Activated CD4-positive, alpha-beta T cell treated with anti-CD3 and anti-CD28 coated beads, Interleukin-2, Interleukin-4, amounts not matched to agents 100 ng/mL and 50 ng/mL, durations not matched to agents 16 hours and 8 hours (primary cell): Measurements from ENCODE around the gene MEGF11.

ENCODE experiments used
- DNase-seq: peaks from one replicate; pipeline ENCODE4 v3.0.0-alpha.2; 2020; ENCODE audit warnings: low spot score

Gene MEGF11

DNA sequence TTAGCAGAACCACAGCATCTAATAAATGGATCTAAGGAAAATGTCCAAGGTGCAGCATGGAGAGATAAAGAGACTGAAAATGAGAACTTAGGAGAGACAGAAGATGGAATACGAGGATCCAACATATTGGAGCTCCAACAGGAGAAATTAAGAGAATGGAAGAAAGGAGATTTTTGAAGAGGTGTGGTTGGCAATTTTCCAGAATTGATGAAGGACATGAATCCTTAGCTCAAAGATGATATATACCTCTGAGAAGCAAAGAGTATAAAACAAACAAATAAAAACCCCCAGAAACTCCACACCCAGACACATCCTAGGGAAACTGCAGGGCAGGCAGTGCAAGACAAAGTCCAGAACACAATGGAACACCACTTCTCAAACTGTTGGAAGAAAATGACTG lies 141.2 kb downstream of the MEGF11 start:
- DNase-seq, result no peak

DNA sequence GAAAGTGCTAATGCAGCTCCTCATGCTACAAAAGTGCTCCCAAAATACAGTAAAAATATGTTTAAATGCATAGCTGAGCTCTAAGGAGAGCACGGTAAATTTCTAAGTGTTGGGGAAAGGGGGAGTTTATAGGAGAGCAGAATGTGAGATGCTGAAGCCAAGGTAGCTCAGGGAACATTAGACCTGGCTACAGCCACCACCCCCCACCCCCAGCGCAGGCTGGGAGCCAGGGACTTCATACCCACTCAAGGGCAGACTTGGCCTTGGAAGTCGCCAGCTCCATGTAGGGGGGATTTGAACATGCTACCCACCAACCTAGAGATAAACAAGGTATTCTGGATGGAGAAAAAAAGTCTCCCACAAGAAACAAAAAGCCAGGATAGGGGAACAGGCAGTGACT lies 142.2 kb downstream of the MEGF11 start:
- DNase-seq, result no peak

DNA sequence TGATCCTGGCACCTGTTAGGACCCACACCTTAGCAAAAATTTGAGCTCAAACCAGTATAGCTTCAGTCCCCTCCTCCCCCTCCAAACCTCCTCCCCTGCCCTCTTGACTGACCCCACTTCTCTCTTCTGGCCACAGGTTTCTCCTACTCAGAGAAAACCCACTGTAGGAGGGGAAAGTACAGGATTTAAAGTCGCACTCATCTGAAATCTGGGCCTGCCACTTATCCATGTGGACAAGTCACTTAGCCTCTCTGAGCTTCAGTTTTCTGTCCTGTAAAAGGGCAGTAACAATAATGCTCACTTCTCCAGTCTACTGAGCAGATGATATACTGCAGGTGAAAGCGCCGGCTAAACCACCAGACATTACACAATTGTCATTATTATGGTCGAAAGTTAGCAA lies 142.7 kb downstream of the MEGF11 start:
- DNase-seq, result no peak

DNA sequence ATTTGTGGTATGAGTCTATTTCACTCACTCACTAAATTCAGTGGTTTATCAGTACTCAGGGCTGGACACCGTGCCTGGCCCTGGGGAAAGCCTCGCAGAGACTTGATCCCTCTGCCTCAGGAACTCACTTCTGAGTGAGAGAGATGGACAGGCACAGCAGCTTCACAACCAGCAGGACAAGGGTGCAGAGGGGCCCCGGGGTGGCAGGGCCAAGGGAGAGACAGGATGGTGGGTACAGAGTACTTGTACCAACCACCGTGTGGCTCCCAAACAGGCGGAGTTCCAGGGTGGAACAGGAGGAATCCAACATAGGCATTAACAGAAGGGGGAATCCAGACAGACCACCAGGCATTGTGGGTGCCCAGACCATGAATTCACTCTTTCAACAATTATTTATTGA lies 143.7 kb downstream of the MEGF11 start:
- no peak for DNase-seq

DNA sequence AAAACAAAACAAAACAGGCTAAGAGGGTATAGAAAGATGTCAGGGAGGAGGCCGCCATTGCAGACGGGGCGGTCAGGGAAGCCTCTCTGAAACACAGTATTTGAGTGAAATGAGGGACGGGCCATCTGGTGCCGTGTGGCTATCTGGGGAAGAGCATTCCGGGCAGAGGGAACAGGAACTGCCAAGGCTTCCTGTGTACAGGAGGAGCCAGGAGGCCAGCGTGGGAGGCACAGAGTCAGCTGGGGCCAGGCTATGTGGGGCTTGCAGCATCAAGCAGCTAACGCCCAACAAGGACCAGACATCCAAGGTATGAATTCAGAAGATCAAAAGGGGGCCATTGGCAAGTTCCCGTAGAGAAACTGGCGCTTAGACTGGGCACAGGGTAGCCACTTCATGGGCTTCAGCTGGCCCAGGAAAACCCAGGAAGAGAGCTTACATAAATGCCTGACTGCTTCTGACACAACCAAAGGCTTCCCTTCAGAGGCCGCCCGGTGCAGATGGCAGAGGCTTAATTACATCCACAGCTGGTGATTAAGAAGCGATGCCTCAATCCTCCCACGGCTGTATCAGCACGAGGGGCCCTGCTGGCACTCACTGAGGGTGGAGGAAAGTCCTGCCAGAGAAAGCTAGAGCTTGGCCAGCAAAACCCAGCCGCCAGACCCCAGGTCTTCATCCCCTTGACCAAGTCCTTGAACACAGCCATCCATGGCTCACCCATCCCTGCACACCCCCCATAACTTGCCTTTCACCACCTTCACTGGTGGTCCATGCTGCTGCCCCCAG lies 144.9 kb downstream of the MEGF11 start:
- no peak for DNase-seq

DNA sequence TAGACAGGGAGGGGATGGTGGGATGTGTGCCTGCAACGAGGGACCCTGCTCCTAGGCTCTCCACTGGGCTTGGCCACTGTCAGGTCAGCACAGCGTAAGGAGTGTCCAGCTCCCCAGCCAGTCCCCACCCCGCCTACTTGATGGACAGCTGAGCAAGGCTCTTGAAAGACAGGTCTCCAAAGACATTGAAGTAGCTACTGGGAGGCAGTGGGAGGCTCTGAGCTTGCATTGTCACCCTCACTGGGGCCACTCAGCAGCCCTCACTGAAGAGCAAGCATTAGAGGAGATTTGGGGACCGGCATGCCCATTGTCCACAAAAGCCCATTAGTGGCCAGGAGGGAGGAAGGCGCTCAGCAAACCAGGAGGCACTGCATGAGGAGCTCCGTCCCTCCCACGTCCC lies 146.5 kb downstream of the MEGF11 start:
- no peak for DNase-seq

DNA sequence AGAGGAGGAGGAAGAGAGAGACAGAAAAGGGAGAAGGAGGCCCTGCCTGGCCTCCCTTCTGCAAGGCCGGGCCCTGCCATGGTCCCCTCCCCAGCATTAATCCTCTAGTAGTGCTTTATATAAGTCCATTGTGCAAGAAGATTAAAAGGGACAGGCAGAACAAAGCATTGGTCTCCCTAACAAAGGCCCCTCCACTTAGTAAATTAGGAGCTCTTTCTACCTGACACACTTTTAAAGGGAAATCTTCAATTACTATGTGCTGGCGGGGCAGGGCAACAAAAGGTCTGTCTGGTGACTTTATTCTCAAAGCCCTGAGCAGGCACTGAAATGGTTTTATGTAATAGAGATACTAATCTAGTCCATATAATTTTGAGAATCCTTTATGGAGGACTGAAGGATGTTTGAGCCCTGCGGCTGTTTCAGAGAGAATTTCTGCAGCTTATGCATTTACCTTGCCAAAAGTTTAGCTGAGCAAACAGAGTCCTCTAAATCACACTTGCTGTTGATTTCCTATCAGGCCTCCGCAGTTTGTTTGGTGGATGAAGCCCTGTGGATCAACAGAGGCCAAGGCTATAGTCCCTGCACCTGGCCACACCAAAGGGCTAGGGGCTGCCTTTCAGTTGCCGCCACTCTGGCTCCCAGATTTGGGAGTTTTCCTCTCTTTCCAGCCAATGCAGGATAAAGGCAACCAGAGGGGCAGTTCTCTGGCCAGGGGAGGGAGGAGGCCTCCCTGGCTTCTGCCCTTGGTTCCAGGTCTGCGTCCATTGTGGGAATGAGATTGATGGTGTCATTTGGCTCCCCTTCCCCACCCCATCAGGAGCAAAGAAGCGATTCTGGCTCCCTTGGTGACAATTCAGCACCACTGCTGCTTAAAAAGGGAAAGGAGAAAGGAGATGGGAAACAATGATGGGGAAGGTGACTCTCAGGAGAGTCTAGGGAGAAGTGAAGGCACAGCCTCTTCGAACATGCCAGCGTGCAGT lies 148.0 kb downstream of the MEGF11 start:
- DNase-seq, result no peak

DNA sequence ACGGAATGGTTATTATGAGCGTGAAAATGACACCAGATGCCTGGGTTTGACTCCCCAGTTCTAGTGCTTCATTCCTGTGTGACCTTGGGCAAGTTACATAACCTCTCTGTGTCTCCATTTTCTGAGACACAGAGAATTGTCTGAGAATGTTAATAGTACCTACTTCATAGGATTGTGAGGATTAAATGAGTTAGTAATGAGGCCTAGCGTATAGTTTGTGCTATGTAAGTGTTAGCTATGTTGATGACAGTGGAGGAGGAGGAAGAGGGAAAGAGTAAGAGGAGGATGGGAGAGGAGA lies 150.3 kb downstream of the MEGF11 start:
- DNase-seq, result no peak

DNA sequence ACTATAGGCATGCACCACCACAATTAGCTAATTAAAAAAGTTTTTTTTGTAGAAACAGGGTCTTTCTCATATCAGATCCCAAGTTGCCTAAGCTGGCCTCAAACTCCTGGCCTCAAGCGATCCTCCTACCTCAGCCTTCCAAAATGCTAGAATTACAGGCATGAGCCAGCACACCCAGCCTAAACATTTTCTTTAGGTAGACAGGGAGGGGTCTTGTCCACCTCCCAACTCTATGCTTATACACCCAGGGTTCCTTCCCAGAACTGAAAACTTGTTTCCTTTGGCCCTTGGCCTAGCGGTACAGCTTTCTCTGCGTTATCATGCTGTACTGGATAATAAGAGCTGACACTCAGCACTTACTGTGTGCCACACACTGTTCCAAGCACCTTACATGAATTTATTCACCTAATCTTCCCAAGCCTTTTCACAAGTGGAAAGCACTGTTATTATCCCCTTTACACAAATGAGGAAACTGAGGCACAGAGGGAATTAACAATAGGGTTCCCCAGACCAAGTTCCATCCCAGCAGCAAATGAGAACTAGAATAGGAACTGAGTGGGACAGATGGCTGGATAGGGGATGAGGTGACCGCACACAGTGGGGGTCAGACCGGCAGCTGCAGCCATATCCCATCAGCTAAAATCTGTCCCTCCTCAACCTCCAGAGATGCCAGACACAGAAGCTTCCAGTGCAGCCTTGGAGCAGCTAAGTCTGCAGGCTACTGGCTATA lies 150.8 kb downstream of the MEGF11 start:
- no peak for DNase-seq

DNA sequence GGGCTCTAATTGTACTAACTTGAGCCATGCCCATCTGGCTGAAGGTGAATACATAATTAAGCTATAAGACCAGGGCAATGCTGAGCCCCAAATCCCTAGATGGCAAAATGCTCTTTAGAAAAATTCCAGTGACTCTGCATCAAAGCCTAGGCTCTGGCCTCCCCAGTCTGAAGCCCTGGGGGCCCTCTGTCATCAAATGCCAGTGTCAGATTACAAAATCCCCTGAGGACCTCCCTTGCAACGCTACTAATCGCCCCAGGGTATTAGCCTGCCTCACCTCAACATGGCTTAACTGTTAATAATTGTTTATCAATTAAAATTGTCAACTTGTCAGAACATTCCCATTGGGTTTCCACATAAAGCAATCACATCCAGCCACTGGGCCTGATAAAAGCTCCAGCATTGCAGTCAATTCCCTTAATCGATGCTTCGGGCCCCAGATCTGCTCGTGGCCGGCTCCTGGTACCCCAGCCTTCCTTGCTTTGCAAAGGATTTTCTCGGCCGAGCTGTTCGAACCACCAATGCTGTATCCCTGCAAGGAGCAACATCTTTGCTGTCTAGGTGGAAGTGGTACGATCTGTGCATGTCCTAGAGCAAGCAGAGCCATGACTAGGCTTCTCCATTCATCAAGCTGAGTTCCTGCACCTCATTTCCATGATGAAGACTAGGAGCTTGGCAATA lies 151.7 kb downstream of the MEGF11 start:
- DNase-seq, result no peak

DNA sequence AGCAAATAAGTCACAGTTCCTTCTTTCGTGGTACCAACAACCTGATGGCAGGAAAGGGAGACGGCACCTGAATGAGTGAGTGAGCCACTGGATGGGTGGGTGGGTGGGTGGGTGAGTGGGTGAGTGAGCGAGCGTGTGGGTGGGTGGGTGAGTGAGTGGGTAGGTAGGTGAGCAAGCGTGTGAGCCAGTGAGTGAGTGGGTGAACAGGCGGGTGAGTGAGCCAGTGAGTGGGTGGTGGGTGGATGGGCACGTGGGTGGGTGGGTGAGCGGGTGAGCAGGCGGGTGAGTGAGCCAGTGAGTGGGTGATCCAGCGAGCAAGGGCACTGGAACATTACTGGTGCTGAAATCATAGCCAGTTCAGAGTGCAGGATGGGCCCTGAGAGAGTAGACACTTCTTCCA lies 152.8 kb downstream of the MEGF11 start:
- no peak for DNase-seq

DNA sequence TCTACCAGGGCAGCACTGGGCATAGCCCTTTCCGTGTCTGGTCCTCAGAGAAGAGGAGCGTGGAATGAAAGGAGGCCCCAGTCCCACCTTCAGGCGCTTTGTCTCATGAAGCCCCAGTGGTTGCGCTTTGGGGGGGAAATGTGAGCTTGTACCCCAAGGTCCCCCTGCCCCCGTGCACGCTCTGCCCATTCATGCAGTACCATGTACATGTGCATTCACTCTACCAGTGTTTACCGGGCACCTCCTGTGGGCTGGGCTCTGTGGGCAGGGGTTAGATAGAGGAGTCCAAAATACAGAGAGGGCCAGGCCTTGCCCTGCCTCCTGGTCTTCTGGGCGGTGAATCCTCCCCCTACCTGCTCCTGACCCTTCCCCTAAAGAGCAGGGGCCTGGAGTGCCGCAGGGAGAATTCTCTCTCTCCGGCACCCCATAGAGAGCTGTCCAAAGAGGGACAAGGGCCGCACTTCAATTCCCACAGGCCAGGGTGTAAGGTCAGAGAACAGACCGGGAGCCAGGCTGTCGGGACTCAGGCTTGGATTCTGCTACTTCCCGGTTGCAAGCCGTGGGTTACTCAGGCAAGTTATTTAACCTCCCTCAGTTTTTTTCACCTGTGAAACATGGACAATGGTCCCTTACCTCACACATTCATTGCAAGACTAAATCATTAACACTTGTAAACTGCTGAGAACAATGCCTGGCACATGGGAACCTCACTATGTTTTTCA lies 153.4 kb downstream of the MEGF11 start:
- DNase-seq, result no peak

DNA sequence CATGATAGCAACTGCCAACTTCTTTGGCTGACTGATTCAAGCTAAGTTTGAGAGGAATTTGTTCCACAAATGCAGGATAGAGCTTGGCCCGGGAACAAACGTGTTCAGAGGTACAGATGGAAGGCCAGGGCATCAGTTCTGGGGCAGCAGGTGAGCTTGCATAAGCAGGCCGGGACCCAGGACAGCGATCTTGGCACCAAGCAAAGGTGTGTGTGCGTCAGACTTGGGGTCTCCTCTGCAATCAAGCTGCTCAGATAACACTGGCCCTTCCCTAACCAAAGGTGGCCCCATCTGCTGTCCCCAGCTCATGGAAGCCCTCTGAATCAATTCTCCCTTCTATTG lies 155.6 kb downstream of the MEGF11 start:
- no peak for DNase-seq

DNA sequence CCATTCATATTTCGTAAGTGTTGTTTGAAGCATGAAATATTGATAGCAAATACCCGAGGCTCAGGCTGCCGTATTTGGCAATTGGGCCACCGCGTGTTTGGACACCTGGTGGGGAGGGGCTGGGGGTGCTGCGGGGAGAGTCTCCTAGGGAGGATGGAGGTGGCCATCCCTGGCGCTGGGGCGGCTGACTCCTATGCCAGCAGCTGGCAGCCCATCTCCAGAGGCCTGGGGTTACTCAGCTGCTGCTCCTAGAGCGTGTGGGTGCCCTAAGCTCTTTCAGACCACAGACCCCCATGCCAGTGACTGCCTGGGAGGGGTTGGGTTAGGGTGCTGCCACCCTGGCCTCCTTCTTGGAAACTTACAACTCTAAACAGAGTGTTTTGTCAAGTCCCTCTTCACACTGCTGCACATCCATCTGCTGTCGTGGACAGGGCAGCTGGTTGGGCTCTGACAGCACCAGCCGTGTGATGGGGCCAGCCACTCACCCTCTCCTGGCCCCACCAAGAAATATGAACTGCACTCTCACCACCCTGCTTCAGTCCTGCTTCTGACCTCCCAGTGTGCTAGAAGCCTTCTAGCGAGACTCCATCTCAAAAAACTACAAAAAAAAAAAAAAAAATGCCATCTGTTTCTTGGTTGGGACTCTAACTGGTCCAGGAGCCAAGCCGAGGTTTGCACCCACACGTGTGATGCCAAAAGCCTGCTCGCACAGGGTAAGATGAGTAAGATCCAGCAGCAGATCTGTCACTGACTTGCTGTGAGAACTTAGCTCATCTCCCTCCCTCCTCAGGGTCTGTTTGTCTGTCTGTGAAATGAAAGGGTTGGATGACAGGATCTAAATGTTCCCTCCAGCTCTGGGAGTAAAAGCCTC lies 156.2 kb downstream of the MEGF11 start:
- no peak for DNase-seq

DNA sequence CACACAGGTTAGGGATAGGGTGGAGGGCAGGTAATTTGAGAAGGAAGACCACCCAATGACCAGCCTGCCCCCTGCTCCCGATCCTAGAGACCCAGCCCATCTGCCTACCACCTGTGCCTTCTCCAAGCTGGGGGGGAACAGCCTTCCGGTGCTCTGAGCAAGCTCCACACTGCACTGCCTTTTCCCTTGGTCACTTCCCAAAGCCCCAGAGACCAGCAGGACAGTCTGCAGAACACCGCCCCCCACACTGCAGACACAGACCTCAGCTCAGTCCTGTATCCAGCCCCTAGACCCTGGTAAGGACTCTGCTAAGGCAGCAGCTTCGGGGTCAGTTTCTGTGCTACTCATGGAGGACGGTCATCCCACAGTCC lies 156.9 kb downstream of the MEGF11 start:
- no peak for DNase-seq

DNA sequence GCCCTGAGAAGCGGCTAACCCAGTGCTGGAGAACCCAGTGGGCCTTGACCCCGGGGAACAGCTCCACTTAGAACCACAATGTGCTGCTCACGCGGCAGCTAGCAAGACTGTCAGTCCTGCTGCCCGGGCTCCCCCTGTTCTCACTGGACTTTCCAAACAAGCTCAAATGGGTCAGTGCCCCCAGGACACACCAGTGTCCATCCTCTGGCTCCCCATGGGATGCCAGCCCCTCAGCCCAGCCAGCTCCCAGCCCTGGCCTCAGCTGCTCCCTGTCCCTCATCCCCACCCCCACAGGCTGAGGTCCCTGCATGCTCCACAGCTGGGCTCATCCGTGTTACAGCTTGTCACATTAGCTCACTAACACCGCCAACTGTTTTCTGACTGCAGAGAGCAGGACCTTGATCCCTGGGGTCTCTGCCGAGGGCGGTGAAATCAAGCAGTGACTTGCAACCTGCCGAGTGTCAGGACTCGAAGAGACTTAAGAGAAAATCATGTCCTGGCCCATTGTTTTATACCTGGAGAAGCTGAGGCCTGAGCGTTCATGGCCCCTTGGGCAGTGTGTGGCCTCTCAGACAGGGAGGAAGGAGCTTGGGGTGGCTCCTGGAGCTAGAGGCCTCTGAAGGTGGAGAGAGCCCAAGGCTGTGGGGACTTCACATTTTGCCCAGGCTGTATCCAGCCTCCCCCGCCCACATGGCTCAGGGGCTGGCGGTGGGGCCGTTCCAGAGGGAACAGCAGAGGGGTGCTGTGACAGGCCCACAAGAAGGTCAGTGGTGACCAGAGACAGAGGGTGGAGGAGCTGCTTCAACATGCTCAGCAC lies 157.5 kb downstream of the MEGF11 start:
- DNase-seq, result no peak

DNA sequence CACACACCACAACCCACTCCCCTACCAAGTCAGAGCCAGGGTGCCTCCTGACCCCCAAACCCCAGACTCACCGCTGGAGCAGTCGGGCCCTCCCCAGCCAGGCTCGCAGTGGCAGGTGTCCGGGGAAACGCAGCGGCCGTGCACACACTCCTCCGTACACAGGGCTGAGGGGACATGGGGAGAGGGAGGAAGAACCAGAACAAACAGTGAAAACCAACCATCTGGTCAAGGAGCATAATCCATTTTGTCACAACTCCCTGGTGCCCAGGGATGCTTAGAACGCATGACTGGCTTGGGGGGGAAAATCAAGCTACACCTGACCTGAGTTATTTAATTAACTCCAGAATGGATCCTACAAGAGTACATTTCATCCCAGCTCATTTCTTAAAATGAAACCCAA lies 159.2 kb downstream of the MEGF11 start:
- DNase-seq, result no peak

DNA sequence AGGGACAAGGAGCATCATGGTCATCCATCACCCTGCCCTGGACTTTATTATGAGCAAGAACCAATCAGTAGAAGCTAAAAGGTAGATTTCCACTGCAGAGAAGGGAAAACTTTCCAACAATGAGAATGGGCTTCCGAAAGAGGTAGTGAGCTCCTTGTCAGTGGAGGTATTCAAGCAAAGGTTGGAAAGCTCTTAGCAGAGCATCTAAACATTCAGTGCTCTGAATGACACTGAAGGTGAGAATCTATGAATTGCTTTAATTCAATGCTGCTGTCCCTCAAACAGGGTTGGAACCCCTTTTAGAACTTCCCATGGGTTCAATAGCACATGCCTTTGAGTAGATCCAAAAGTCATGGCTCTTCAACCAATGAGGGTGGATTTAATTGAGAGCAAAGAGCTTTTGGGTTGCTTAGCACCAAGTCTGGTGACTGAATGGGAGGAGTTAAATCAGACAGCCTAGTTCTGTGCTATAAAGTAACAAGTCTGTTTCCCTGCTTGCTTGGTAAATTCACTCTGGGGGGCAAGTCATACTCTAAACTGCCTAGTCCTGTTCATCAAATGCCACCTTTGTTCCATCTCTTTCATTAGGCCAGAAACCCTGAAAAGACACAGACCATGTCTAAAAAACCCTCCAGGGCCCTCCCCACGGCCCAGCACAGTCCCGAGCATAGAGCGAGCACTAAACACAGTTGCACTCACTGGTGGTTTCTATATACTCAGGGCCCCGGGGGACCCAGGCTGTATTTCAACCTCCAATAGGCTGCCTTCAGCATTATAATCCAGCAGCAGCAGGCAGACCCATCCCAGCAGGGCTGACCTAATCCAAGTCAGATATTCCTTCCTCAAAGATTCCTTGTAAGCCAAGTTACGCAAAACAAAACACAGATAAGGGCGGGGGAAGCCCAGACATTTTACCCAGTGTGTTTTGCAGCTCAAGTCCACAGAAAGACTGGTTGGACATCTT lies 161.2 kb downstream of the MEGF11 start:
- DNase-seq, result no peak

DNA sequence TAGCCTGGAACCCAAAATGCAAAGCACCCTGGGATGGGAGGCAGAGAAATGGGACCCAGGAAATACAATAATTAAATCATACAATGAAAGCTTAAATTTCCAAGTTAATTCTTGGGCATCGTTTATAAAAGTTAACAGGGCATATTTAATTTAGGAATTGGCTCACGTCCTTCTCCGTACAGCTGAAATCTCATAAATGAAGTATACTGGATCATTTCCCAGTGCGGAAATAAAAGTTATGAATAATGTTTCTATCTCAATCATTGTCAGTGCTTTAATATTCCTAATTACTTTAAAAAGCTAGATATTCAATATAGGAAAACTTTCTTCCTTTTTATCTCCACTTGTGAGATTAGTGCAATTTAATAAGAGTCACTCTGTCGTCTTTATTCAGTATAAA lies 164.0 kb downstream of the MEGF11 start:
- DNase-seq, result no peak
